Brain microvascular endothelial cell (primary cell): ENCODE data around the gene CCDC188.

Source experiments
- DNase-seq: peaks from one replicate; pipeline ENCODE4 v3.0.0-alpha.2; 2020
- H3K27ac ChIP-seq: fragments of 250-450 bp; sonication (Bioruptor Pico); 2 replicates; pipeline ENCODE4 v1.5.1; 2020; ENCODE audit warnings: mild to moderate bottlenecking, moderate library complexity
- H3K27me3 ChIP-seq: fragments of 250-450 bp; sonication (Bioruptor Pico); replicated peaks from 2 replicates; pipeline ENCODE4 v1.5.1; 2020; ENCODE audit warnings: mild to moderate bottlenecking
- H3K36me3 ChIP-seq: fragments of 250-450 bp; sonication (Bioruptor Pico); replicated peaks from 2 replicates; pipeline ENCODE4 v1.5.1; 2020; ENCODE audit warnings: mild to moderate bottlenecking
- H3K4me3 ChIP-seq: 2 replicates; pipeline ENCODE4 v1.5.1; 2011; ENCODE audit warnings: low read depth, mild to moderate bottlenecking, control low read depth, low read length, moderate library complexity
- in situ Hi-C: cut with HindIII; loops from 2 replicates; pipeline ENCODE4 v1.10.0; 2017; ENCODE audit warnings: low sequenced_read_pairs, low pct_ligation_motif_present
- TF ChIP-seq, protein P1 (sequence below): IDR thresholded peaks from 2 replicates; pipeline ENCODE4 v1.5.1; 2011; ENCODE audit warnings: low read depth, mild to moderate bottlenecking, moderate library complexity, low read length, control low read depth, inconsistent platforms; ENCODE audit errors: missing control alignments

Gene CCDC188

DNA sequence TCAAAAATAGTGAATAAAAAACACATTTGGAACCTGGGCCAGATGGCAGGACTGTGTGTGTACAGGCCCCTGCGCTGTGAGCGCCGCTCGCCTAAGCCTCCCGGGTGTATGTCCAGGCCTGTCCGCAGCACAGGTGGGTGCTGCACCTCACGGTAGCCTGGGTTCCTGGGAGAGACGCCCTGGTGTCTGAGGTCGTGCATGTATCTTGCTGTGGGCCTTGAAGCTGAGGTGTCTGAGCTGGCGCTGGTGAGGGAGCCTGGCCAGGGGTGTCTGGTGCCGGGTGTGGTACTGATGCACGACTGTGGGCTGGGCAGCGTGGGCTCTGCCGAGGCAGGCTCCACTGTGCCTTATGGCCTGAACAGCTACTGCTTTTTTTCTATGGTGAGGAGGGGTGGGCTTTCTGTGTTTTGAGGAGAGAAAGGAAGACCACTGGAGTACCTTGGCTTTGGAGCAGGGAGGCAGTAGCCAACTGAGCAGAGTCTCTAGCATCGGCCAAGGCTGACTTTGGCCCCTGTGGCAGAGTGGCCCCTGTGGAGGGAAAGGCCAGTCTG lies 23.5 kb downstream of the CCDC188 start:
- in situ Hi-C loops, result no loop called here
- Histone ChIP-seq H3K36me3 (peaks cover 45% of the 10 kb centered on the region), H3K27me3 (no peaks in the 10 kb centered on the region), H3K27ac (no peak overlapping the region), H3K4me3 (no peak overlapping the region)
- TF ChIP-seq, protein P1, sequence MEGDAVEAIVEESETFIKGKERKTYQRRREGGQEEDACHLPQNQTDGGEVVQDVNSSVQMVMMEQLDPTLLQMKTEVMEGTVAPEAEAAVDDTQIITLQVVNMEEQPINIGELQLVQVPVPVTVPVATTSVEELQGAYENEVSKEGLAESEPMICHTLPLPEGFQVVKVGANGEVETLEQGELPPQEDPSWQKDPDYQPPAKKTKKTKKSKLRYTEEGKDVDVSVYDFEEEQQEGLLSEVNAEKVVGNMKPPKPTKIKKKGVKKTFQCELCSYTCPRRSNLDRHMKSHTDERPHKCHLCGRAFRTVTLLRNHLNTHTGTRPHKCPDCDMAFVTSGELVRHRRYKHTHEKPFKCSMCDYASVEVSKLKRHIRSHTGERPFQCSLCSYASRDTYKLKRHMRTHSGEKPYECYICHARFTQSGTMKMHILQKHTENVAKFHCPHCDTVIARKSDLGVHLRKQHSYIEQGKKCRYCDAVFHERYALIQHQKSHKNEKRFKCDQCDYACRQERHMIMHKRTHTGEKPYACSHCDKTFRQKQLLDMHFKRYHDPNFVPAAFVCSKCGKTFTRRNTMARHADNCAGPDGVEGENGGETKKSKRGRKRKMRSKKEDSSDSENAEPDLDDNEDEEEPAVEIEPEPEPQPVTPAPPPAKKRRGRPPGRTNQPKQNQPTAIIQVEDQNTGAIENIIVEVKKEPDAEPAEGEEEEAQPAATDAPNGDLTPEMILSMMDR, result no peak
- DNase-seq, result no peak

DNA sequence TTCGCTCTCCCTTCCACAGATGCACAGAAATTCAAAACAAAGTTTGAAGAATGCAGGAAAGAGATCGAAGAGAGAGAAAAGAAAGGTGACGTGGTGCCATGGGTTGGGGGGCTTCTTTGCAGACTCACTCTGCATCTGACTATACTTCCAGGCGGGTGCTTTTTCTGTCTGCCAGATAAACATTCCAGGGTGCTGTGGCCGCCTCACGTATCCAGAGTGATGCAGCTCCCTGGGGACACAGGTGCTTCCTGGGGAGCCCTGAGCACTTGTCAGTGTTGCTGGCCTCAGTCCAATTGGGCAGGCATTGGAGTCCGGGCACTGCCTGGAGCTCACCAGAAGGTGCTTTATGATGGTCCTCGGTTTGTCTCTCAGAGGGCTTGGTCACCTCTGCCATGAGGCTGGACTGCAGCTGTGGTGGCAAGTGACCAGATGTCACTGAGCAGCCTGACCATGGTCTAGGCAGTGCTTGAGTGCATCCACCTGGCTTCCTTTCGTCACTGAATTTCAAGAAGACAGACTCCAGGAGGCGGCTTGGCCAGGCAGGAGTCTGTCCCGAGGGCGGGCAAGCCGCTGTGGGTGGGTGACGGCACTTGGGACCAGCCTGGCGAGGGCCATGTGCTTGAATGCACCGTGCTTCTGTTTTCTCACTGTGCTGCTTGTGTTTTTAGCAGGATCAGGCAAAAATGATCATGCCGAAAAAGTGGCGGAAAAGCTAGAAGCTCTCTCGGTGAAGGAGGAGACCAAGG lies 24.4 kb downstream of the CCDC188 start:
- Histone ChIP-seq H3K27me3 (no peaks in the 10 kb centered on the region), H3K27ac (no peak overlapping the region), H3K36me3 (peaks cover 50% of the 10 kb centered on the region), H3K4me3 (no peak overlapping the region)
- in situ Hi-C loops, result no loop called here
- DNase-seq, result no peak
- TF ChIP-seq, protein P1, result no peak

DNA sequence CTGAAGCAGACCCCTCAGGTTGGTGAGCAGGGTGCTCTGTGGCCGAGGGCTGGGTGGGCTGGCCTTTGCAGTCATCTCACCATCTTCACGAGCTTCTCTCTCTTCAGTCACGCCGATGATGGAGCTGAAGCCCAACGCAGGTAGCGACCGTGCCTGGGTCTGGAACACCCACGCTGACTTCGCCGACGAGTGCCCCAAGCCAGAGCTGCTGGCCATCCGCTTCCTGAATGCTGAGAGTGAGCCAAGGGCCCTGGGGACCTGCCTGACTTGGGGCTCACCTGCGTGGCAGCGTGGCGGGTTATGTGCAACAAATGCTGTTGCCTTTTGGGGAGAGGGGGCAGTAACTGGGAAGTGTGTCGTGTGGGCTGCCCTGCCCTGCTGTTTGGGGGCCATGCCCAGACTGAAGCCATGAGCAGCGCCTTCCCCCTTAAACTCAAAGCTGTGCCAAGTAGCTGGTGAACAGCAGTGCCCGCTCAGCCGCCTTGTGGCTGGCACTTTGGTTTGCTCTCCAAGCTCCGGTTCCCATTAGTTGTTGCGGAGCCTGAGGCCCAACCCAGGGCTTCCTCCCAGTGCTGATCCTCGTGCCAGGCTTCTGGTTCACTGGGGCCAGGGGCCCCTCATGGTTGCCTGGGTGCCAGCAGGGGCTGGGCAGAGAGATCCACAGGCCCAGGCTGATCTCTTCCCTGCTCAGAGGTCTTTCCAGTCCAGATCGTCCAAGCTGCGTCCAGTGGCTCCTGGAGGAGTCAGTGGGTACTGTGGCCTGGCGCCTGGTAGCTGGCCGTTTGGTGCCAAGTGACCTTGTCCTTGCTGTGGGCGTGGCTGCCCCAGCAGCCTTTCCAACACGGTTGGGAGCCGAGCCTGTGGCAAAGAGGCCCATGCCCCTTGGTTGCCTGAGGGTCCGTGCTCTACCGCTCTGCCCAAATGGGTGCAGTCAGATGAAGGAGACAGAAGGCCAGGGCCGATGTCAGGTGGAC lies 25.4 kb downstream of the CCDC188 start:
- Histone ChIP-seq H3K4me3 (no peak overlapping the region), H3K27me3 (no peaks in the 10 kb centered on the region), H3K27ac (no peak overlapping the region), H3K36me3 (peaks cover 57% of the 10 kb centered on the region)
- DNase-seq, result no peak
- in situ Hi-C loops, result no loop called here
- TF ChIP-seq, protein P1, result no peak

DNA sequence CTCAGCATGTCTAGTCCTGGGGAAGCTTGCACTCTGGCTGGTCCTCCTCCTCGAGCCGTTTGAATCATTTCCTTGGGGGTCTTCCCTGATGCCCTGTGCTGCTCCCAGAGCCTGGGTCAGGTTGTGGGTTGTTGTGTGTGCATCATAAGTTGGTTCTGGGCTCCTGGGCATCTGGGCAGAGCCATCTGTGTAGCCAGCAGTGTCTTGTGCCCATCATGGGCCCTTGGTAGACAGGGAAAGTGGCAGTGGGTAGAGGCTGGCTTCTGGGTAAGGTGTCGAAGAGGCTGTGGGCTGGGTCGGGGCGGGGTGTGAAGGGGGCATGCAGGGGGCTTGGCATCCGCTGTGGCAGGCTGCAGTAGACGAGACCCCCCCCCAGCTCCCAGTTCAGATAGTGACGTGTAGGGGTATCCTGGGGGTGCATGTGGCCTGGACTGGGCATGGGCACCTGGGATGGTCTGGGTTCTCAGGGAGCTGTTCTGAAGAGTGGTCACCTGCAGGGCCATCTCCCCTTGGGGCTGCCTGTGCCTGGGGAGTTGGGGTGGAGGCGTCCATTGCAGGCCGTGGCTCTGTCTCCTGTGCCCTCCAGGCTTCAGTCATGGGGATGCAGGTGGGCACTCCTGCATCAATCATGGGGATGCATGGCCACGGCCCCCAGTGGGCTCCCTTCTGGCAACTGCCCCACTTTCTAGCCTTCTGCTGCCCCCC lies 26.6 kb downstream of the CCDC188 start:
- TF ChIP-seq, protein P1, result no peak
- in situ Hi-C loops, result no loop called here

DNA sequence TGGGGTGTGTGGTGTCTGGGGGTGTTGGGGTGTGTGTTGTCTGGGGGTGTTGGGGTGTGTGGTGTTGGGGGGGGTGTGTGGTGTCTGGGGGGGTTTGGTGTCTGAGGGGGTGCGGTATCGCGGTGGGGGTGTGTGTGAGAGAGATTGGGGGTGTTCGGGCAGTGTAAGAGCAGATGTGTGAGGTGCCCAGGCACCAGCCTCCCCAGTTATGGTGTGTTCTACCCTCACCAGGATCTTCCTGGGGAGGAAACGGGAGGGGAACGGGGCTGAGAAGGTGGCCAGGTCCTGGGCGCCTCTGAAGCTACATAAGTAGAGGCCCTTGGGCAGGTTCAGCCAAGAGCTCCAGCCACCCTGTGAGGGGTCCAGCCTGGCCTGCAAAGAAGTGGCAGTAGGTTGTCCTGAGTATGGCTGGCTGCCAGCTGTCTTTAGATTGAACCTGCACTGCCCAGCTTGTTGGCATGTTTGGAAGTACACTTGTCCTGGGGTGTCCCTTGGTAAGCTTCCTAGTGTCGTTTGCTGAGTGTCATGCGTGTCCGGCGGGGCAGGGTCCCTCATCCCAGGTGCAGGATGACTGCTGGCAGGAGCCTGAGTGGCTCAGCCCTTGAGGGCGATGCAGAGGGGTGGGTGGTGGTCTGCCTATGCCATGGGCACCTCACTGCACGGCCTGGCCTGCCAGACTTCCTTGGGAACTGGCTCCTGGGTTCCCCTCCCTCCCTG lies 27.3 kb downstream of the CCDC188 start:
- Histone ChIP-seq H3K27me3 (no peaks in the 10 kb centered on the region), H3K36me3 (peaks cover 74% of the 10 kb centered on the region), H3K27ac (no peak overlapping the region), H3K4me3 (no peak overlapping the region)
- in situ Hi-C loops, result no loop called here
- TF ChIP-seq, protein P1, result no peak
- DNase-seq, result no peak

More for the DNA sequence above, 26.6 kb downstream of the CCDC188 start:
- Histone ChIP-seq H3K36me3 (peaks cover 70% of the 10 kb centered on the region), H3K27me3 (no peaks in the 10 kb centered on the region), H3K27ac (no peak overlapping the region), H3K4me3 (no peak overlapping the region)
- DNase-seq, result no peak
